Left forelimb (tissue), 1 donor: ENCODE data around the gene TMEM245.
"Not testable (repeated sequence)": the region's sequence is repeated elsewhere in the genome, so short reads cannot be mapped to it uniquely, and the experiment has no call there.

Source experiments
- DNase-seq: peaks from one replicate; pipeline ENCODE4 v3.0.0-alpha.2; 2018; ENCODE audit warnings: low spot score

Gene TMEM245

GRCh38 chr9:108991479-108991878, 128.3 kb downstream of the TMEM245 start:
- no peak for DNase-seq

GRCh38 chr9:108983885-108984284, 135.9 kb downstream of the TMEM245 start:
- DNase-seq, result no peak

GRCh38 chr9:108980893-108981292, 138.9 kb downstream of the TMEM245 start:
- DNase-seq, result no peak

DNA sequence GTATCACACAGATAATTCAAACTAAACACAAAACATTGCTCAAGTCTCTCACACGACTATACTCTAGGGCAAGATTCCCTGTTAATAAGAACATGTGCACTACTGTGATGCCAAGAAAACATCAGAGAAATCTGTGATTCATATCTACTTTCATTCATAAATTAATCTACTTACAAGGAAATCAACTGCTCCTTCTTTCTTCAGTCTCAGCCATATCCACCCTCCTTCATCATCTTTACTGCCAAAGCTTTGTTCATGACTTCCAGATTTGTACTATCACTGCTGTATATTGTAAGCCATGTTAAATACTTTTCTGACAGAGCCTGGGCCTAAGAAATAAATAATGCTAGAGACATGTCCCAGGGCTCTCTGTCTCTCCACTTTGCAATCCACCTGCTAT, 141.5 kb downstream of the TMEM245 start:
- DNase-seq, result no peak

- DNase-seq, result no peak
These were observed 145.9 kb downstream of the TMEM245 start for GRCh38 chr9:108973895-108974294.

DNA sequence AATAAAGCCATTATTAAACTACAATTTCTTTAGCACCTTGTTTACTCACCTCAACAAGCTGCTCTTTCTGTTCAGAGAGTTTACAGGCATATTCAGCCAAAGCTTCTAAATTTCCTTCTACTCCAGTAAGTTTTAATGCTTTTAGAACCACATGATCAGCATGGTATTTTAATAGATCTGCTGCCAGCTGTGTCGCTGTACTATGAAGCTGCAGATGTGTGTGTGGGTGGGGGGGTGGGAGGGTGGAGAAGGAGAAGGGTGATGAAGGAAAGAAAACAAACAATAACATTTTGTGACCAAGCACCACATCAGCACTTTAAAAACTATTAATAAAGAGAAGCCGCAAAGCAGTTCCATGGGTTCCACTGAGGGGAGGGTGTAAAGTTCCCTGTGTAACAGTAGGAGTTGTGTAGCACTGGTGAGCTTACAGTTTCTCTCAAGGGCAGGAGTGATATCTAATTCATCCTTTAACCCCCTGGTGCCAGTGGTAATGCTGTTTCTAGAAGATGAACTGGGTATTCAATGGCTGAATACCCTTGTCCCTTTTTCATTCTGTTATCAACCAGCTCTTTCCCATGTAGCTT, 147.0 kb downstream of the TMEM245 start:
- no peak for DNase-seq

- no peak for DNase-seq
These were observed 147.6 kb downstream of the TMEM245 start for GRCh38 chr9:108972186-108972585.

DNA sequence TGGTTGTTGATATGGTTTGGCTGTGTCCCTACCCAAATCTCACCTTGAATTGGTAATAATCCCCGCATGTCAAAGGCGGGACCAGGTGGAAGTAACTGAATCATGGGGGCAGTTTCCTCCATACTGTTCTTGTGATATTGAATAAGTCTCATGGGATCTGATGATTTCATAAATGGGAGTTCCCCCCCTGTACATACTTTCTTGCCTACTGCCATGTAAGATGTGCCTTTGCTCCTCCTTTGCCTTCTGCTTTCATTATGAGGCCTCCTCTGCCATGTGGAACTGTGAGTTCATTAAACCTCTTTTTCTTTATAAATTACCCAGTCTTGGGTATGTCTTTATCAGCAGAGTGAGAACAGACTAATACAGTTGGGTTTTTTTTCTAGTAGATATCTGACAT, 148.4 kb downstream of the TMEM245 start:
- not testable (repeated sequence) for DNase-seq

DNA sequence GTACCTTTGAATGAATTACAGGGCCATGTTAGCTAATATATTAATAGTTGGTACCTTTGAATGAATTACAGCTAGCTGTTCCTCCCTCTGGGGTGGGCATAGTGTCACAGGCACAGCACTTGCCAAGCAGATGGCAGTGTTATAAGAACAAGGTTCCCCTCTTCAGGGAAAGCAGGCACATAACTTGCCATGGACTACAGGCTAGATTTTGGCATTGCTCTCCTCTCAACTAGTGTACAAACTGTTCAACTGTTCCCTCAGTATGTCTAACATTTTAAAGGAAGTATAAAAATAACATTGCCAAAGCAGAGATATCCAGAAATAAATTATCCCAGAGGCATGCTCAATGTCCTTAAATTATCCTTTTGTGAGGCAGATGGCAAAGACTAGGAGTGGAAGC, 151.8 kb downstream of the TMEM245 start:
- DNase-seq, result no peak
